Type B pancreatic cell (in vitro differentiated cells): ENCODE results near the gene EHBP1. TPM values are rescaled to one million over a fixed set of nuclear protein-coding genes. Genes with fewer than 3 reads are reported as not detected.

Experiments used
- DNase-seq: peaks from one replicate; pipeline ENCODE4 v3.0.0; 2021; ENCODE audit warnings: mixed read lengths; ENCODE audit not compliant: unreplicated experiment; ENCODE audit errors: extremely low spot score
- H3K27ac Mint-ChIP-seq: 2 replicates; pipeline ENCODE4 v1.8.0; 2021; ENCODE audit warnings: mild to moderate bottlenecking, mixed read lengths
- H3K27me3 Mint-ChIP-seq: 2 replicates; pipeline ENCODE4 v1.8.0; 2021; ENCODE audit warnings: mixed read lengths
- H3K36me3 Mint-ChIP-seq: 2 replicates; pipeline ENCODE4 v1.8.0; 2021; ENCODE audit warnings: mixed read lengths
- H3K4me1 Mint-ChIP-seq: one replicate; pipeline ENCODE4 v1.8.0; 2021; ENCODE audit warnings: mixed read lengths; ENCODE audit not compliant: unreplicated experiment
- H3K4me3 Mint-ChIP-seq: 2 replicates; pipeline ENCODE4 v1.8.0; 2021; ENCODE audit warnings: mild to moderate bottlenecking, mixed read lengths
- H3K9me3 Mint-ChIP-seq: 2 replicates; pipeline ENCODE4 v1.8.0; 2021; ENCODE audit warnings: mixed read lengths
- CTCF ChIP-seq: fragments of 200-600 bp; sonication (generic); conservative IDR thresholded peaks from 2 replicates; pipeline ENCODE4 v1.5.0; 2021; ENCODE audit warnings: antibody characterized with exemption, mild to moderate bottlenecking
- total RNA-seq: library from RNA; stranded (reverse); gene quantifications from 2 replicates; pipeline ENCODE4 v1.2.1, GENCODE V29; 2021; ENCODE audit warnings: low replicate concordance

EHBP1 gene
- total RNA-seq, 1 donor from 2014 or later, result 59.2 TPM

DNA sequence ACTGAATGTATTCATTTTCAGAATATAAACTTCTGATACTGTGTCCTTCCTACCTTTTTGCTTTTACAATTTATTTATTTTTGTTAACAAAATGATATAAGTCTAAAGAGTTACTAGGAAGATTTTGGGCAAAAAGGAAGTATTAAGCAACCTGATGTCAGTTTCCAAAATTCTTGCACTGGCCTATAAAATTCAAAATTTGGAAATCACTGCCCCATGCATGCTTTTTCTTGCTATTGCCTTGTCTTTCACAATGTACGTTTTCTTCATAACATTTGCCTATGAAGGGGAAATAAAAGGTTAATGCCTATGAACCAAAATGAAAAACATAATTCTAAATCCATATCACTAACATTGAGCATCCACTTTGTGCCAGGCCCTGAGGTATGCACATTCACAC is 40.1 kb upstream of the EHBP1 start:
- Mint-ChIP-seq H3K36me3 (no peaks in the 10 kb centered on the region), H3K27ac (no peak overlapping the region), H3K9me3 (no peaks in the 10 kb centered on the region), H3K4me3 (no peak overlapping the region), H3K27me3 (no peaks in the 10 kb centered on the region), H3K4me1 (peaks cover 28% of the 10 kb centered on the region)
- DNase-seq, result no peak
- no peak for TF ChIP-seq CTCF

GRCh38 chr2:62669180-62669579 is 36.3 kb upstream of the EHBP1 start:
- Mint-ChIP-seq H3K9me3 (no peaks in the 10 kb centered on the region), H3K36me3 (no peaks in the 10 kb centered on the region), H3K4me1 (peaks cover 13% of the 10 kb centered on the region), H3K27ac (no peak overlapping the region), H3K27me3 (no peaks in the 10 kb centered on the region), H3K4me3 (no peak overlapping the region)
- TF ChIP-seq CTCF, result no peak
- DNase-seq, result no peak

DNA sequence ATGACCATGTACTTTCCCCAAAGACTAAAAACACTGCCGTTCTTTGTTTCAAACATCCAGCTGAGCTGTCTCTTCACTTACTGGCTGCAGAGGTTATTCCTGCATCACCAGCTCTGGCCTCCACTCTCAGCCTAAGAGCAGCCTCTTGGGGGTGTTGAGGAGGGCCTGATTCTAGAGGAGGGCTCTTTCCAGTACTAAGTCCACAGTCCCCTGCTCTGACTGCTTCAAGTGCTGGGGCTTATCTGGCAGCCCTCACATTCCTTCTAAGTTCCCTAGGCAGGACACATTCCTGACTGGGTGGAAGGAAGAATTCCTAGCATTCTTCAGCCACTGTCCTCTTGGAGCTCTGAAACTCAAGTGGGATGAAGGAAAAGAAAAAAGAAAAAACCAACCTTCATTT is 32.9 kb upstream of the EHBP1 start:
- H3K27ac Mint-ChIP-seq, result peak overlapping the region; percentile 78
- no peaks in the 10 kb centered on the region for H3K36me3 Mint-ChIP-seq
- TF ChIP-seq CTCF, result no peak
- peak overlapping the region; percentile 58 for H3K4me3 Mint-ChIP-seq
- H3K4me1 Mint-ChIP-seq, result peaks cover 4% of the 10 kb centered on the region
- no peaks in the 10 kb centered on the region for H3K27me3 Mint-ChIP-seq
- H3K9me3 Mint-ChIP-seq, result no peaks in the 10 kb centered on the region
- DNase-seq, result no peak

- TF ChIP-seq CTCF, result no peak
- Mint-ChIP-seq H3K4me1 (peaks cover 4% of the 10 kb centered on the region), H3K27me3 (no peaks in the 10 kb centered on the region), H3K27ac (no peak overlapping the region), H3K9me3 (no peaks in the 10 kb centered on the region), H3K4me3 (no peak overlapping the region), H3K36me3 (no peaks in the 10 kb centered on the region)
- no peak for DNase-seq
These were observed 30.5 kb upstream of the EHBP1 start for GRCh38 chr2:62675062-62675461.

GRCh38 chr2:62685256-62685655 is 20.3 kb upstream of the EHBP1 start:
- Mint-ChIP-seq H3K27ac (no peak overlapping the region), H3K36me3 (no peaks in the 10 kb centered on the region), H3K4me3 (no peak overlapping the region), H3K4me1 (no peaks in the 10 kb centered on the region), H3K9me3 (no peaks in the 10 kb centered on the region), H3K27me3 (no peaks in the 10 kb centered on the region)
- no peak for TF ChIP-seq CTCF
- DNase-seq, result no peak
